ENCODE measurements around the gene IDI1. TPM values are rescaled to one million over a fixed set of nuclear protein-coding genes. Genes with fewer than 3 reads are reported as not detected.
A peak's percentile ranks its signal among the peaks of the same experiment; 100 is the strongest.
"Not testable (repeated sequence)": the region's sequence is repeated elsewhere in the genome, so short reads cannot be mapped to it uniquely, and the experiment has no call there.

IDI1 gene
- total RNA-seq, 3 donors from 2014 or later = 38.9 to 46.8 (median 44.6) TPM

DNA sequence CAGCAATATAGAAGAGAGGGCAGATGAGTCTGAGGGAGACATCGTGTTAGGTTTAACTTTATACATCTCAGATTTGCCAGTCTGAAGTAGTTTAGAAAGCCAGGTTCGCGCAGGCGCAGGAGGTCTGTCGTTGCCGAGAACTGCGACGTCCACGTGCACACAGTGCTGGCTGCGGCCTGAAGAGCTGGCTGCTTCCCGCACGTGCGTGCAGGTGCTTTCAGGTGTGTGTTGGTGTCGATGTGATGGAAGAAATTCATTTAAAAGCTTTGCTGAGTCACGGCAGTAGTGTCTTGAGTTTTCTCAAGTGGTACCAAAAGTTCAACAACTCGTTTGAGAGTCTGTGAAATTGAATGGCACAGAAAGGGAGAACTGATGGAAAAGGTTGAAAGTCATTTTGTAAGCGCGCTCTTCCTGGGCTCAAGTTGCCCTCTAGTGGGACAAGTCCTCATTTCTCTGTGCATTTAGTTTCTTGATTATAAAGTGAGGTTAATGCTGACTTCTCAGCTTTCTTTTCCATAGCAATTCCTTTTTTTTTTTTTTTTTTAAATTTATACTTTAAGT is 25.9 kb upstream of the IDI1 start:
- ATAC-seq (no peak), DNase-seq (no peak)
- H3K27me3 Mint-ChIP-seq (ENCODE audit: low read depth) = no peaks in the 10 kb centered on the region
- H3K9me3 Mint-ChIP-seq = no peaks in the 10 kb centered on the region
- H3K36me3 Mint-ChIP-seq (ENCODE audit: insufficient read depth) = peaks cover 19% of the 10 kb centered on the region
- H3K4me1 Mint-ChIP-seq (ENCODE audit: low read depth) = peaks cover 14% of the 10 kb centered on the region
- H3K4me3 Mint-ChIP-seq = no peak overlapping the region

DNA sequence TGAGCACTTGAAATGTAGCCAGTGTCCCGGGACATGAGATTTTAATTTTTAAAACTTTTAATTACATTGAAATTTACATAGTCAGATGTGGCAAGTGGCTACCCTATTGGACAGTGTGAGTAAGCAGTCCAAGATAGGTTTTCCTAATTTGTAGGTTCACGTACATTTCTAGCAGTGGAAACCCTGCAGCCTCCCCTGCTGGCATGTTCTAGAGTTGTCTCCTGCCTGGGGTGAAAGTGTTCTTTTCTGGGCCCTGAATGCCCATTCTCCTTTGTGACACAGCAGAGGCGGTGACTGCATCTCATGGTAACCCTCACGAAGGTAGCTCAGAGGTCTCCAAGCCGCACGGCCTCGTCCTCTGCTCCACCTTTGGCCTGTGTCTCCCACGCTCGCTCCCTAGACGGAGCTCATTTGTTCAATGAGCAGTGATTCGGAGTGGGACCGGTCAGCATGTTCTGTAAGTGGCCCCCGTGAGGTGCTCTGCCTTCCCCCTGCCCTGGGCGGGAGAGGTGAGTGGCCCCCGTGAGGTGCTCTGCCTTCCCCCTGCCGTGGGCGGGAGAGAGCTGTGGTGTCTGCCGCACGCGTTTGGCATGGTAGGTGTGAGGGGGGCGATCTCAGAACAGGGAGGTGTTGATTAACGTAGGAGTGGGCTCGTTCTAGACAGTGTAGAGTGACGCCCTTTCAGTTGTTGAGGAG is 25.3 kb upstream of the IDI1 start:
- Mint-ChIP-seq H3K36me3 (ENCODE audit: insufficient read depth) (peaks cover 16% of the 10 kb centered on the region), H3K9me3 (no peaks in the 10 kb centered on the region), H3K4me3 (no peak overlapping the region), H3K27me3 (ENCODE audit: low read depth) (no peaks in the 10 kb centered on the region), H3K4me1 (ENCODE audit: low read depth) (peaks cover 20% of the 10 kb centered on the region)
- ATAC-seq = no peak
- no peak for DNase-seq

- H3K4me3 Mint-ChIP-seq = no peak overlapping the region
- no peaks in the 10 kb centered on the region for H3K27me3 Mint-ChIP-seq (ENCODE audit: low read depth)
- H3K36me3 Mint-ChIP-seq (ENCODE audit: insufficient read depth) = peaks cover 12% of the 10 kb centered on the region
- H3K4me1 Mint-ChIP-seq (ENCODE audit: low read depth) = peaks cover 46% of the 10 kb centered on the region
- no peaks in the 10 kb centered on the region for H3K9me3 Mint-ChIP-seq
- ATAC-seq (no peak), DNase-seq (no peak)
Observed at GRCh38 chr10:1070919-1071318, 22.0 kb upstream of the IDI1 start.

GRCh38 chr10:1068380-1069361 is 19.8 kb upstream of the IDI1 start:
- DNase-seq (no peak), ATAC-seq (no peak)
- Mint-ChIP-seq H3K27me3 (ENCODE audit: low read depth) (no peaks in the 10 kb centered on the region), H3K36me3 (ENCODE audit: insufficient read depth) (peaks cover 10% of the 10 kb centered on the region), H3K4me1 (ENCODE audit: low read depth) (peaks cover 56% of the 10 kb centered on the region), H3K4me3 (no peak overlapping the region), H3K9me3 (no peaks in the 10 kb centered on the region)

- DNase-seq, H3K4me3 Mint-ChIP-seq: not testable (repeated sequence)
- peaks cover 75% of the 10 kb centered on the region for H3K4me1 Mint-ChIP-seq (ENCODE audit: low read depth)
Observed at GRCh38 chr10:1066734-1067133, 17.8 kb upstream of the IDI1 start.

GRCh38 chr10:1064964-1065247 is 16.0 kb upstream of the IDI1 start:
- no peak overlapping the region for H3K4me3 Mint-ChIP-seq
- DNase-seq (no peak), ATAC-seq (no peak)
- H3K27me3 Mint-ChIP-seq (ENCODE audit: low read depth) = no peaks in the 10 kb centered on the region
- peaks cover 4% of the 10 kb centered on the region for H3K36me3 Mint-ChIP-seq (ENCODE audit: insufficient read depth)
- H3K9me3 Mint-ChIP-seq = no peaks in the 10 kb centered on the region
- H3K4me1 Mint-ChIP-seq (ENCODE audit: low read depth) = peaks cover 85% of the 10 kb centered on the region

More at GRCh38 chr10:1066734-1067133, 17.8 kb upstream of the IDI1 start:
- not testable (repeated sequence) for H3K9me3 Mint-ChIP-seq; ATAC-seq; H3K27me3 Mint-ChIP-seq (ENCODE audit: low read depth); H3K36me3 Mint-ChIP-seq (ENCODE audit: insufficient read depth)

DNA sequence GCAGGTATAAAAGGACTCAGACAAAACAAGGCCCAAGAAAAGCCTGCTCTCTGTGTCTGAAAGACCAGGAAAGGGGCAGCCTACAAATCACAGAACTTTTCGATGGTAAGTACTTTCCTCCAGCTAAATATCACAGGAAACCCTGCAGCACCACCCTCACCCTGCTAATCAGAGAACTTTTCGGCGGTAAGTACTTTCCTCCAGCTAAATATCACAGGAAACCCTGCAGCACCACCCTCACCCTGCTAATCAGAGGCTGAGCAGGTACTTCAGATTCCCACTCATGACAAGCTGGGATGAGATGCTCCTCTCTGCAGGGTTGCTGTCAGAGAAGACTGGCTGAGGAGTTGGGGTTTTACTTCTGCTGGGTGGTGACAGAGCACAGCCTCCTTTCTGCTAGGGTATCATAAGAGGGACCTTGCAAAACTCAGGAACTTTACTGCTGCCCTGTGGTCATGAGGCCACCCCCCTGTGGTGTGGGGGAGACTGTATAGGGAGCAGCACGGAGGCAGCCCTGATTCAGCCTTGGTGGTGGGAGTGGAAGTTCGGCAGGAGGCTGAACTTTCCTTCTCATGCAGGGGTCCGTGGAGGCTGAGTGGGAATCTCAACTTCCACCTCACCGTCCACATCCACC is 14.4 kb upstream of the IDI1 start:
- H3K4me1 Mint-ChIP-seq (ENCODE audit: low read depth) = peaks cover 89% of the 10 kb centered on the region
- no peaks in the 10 kb centered on the region for H3K9me3 Mint-ChIP-seq
- DNase-seq (no peak), ATAC-seq (peak; percentile 64 to 65)
- peaks cover 4% of the 10 kb centered on the region for H3K36me3 Mint-ChIP-seq (ENCODE audit: insufficient read depth)
- H3K4me3 Mint-ChIP-seq = peak overlapping the region; percentile 49
- H3K27me3 Mint-ChIP-seq (ENCODE audit: low read depth) = no peaks in the 10 kb centered on the region

GRCh38 chr10:1061930-1062774 is 13.2 kb upstream of the IDI1 start:
- Mint-ChIP-seq H3K9me3 (no peaks in the 10 kb centered on the region), H3K4me3 (peak overlapping the region; percentile 49), H3K27me3 (ENCODE audit: low read depth) (no peaks in the 10 kb centered on the region), H3K4me1 (ENCODE audit: low read depth) (peaks cover 91% of the 10 kb centered on the region), H3K36me3 (ENCODE audit: insufficient read depth) (peaks cover 7% of the 10 kb centered on the region)
- ATAC-seq (no peak), DNase-seq (no peak)

GRCh38 chr10:1059902-1060301 is 11.0 kb upstream of the IDI1 start:
- no peak for ATAC-seq
- Mint-ChIP-seq H3K9me3 (no peaks in the 10 kb centered on the region), H3K27me3 (ENCODE audit: low read depth) (no peaks in the 10 kb centered on the region), H3K4me3 (no peak overlapping the region), H3K4me1 (ENCODE audit: low read depth) (peaks cover 85% of the 10 kb centered on the region), H3K36me3 (ENCODE audit: insufficient read depth) (peaks cover 7% of the 10 kb centered on the region)
- DNase-seq = no peak

DNA sequence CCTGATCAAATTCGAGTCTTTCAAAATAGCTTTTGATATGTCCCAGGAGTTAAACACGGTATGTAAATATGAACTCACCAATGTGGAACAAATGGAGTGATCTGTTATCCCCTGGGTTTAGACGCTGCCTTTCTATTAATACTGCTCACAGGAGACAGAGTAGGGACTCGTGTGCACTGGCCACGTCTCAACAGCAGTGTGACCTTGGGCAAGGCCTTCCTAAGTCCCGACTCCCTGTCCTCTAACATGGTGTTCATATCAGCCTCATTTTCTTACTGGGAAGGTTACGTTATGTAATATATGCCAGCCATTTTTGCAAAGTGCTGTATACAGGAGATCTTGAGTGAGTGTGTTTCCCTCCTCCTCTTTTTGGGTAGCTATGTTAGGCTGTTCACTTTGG is 9.1 kb upstream of the IDI1 start:
- H3K9me3 Mint-ChIP-seq = no peaks in the 10 kb centered on the region
- peaks cover 11% of the 10 kb centered on the region for H3K36me3 Mint-ChIP-seq (ENCODE audit: insufficient read depth)
- no peaks in the 10 kb centered on the region for H3K27me3 Mint-ChIP-seq (ENCODE audit: low read depth)
- peak overlapping the region; percentile 95 for H3K4me3 Mint-ChIP-seq
- H3K4me1 Mint-ChIP-seq (ENCODE audit: low read depth) = peaks cover 88% of the 10 kb centered on the region
- ATAC-seq (no peak), DNase-seq (no peak)

DNA sequence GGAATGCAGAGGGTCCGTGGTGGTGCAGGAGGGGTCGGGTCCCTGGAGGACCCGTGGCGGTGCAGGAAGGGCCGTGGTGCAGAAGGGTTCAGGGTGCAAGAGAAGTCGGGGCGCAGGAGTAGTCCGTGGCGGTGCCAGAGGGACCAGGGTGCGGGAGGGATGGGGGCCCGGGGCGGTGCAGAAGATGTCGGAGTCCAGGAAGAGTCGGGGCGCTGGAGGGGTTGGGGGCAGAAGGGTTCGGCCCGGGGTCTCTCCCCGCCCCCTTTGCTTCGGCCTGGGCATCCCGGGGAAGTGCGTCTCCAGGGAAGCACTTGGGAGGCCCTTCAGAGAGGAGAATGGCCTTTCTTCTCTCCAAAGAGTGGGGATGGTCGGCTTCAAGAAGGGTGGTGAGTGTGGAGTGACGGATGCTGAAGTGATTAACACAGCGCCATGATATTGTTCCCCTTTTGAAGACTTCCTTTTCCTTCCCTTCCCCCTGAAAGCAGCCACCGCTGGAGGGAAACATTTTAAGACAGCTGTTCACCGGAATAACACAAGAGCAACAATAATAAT is 8.3 kb upstream of the IDI1 start:
- no peaks in the 10 kb centered on the region for H3K9me3 Mint-ChIP-seq
- H3K27me3 Mint-ChIP-seq (ENCODE audit: low read depth) = no peaks in the 10 kb centered on the region
- ATAC-seq = no peak
- H3K4me3 Mint-ChIP-seq = peak overlapping the region; percentile 95
- peaks cover 87% of the 10 kb centered on the region for H3K4me1 Mint-ChIP-seq (ENCODE audit: low read depth)
- H3K36me3 Mint-ChIP-seq (ENCODE audit: insufficient read depth) = peaks cover 11% of the 10 kb centered on the region
- DNase-seq = no peak

DNA sequence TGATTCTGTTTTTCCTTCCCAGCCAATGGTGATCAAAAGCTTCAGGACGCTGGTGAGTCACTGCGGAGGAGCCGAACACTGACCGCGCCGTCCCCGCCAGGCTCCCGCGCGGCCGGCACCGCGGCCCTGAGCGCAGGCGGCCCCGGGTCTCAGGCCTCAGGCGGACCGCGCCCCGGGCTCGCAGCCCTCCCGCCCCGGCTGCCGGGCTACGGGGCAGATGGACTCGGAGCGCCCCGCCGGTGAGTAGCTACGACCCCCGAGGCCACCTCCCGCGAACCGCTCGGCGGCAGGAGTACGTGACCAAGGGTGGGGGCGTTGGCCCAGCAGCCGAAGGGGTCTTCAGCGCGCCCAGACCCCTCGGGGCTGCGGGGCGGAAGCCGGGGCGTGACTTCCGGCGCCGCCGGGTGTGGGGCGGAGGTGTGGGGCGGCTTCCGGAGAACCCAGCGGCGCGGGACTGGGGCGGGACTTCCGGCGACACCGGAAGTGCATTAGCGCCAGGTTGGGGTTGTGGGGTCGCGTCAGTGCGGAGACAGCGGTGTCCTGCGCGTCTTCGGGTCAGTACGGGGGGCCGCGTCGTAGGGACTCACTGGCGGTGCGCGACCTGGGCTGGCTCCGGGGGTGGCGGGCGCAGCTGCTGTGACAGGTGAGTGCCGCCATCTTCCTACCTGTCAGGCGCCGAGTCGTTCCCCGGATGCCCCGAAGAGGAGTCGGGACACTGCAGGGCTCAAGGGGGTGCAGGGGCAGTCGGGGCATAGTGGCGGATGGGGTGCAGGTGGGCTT is 7.6 kb upstream of the IDI1 start, which contains the start of gene WDR37:
Gene WDR37 (plus strand): TSS at position 60 of the 780 bp plus-strand sequence. CDS start 15,771 bp downstream, outside the sequence.
- H3K4me3 Mint-ChIP-seq = peak within 1 kb of the TSS; percentile 95
- ATAC-seq (peak; percentile 97), DNase-seq (peak; percentile 83)
- H3K9me3 Mint-ChIP-seq = no peaks in the 10 kb centered on the region
- H3K36me3 Mint-ChIP-seq (ENCODE audit: insufficient read depth) = peaks cover 14% of the 10 kb centered on the region
- no peaks in the 10 kb centered on the region for H3K27me3 Mint-ChIP-seq (ENCODE audit: low read depth)
- peaks cover 87% of the 10 kb centered on the region for H3K4me1 Mint-ChIP-seq (ENCODE audit: low read depth)

DNA sequence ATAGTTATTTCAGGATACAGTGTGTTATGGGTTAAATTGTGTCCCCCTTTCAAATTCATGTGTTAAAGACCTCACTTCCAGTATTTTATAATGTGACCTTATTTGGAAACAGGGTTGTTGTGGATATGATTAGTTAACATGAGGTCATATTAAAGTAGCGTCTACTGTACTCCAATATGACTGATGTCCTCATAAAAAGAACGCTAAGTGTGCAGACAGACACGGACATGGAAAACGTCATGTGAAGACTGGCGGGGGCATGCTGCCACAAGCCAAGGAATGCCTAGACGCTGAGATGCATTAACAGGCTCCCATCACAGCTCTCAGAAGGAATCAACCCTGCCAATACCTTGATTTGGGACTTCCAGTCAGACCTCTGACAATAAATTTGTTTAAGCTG is 5.8 kb upstream of the IDI1 start:
- no peaks in the 10 kb centered on the region for H3K9me3 Mint-ChIP-seq
- H3K36me3 Mint-ChIP-seq (ENCODE audit: insufficient read depth) = peaks cover 14% of the 10 kb centered on the region
- ATAC-seq = no peak
- DNase-seq = no peak
- peak overlapping the region; percentile 93 for H3K4me3 Mint-ChIP-seq
- peaks cover 80% of the 10 kb centered on the region for H3K4me1 Mint-ChIP-seq (ENCODE audit: low read depth)
- H3K27me3 Mint-ChIP-seq (ENCODE audit: low read depth) = no peaks in the 10 kb centered on the region
